WTC11 (cell line): ENCODE measurements around the gene PITPNC1. TPM values are rescaled to one million over a fixed set of nuclear protein-coding genes. Genes with fewer than 3 reads are reported as not detected.

Experiments used
- ATAC-seq: fragments of 200-7000 bp; cut with Tn5 transposase; 2 replicates; pipeline ENCODE4 v1.10.0; 2021; ENCODE audit warnings: mild to moderate bottlenecking, moderate library complexity
- CTCF ChIA-PET: fragments of 300-600 bp; sonication (Branson Sonifier 250); formaldehyde crosslinking; loops from one replicate; lab custom pipeline; 2021; ENCODE audit warnings: antibody characterized with exemption; lab: Charles Lee
- POLR2A ChIA-PET: fragments of 350-600 bp; sonication (Branson Sonifier 250); formaldehyde crosslinking; loops from one replicate; lab custom pipeline; 2021; ENCODE audit warnings: antibody characterized with exemption; lab: Charles Lee
- DNase-seq: peaks from one replicate; pipeline ENCODE4 v3.0.0; 2021; ENCODE audit warnings: low spot score
- H3K27ac Mint-ChIP-seq: 2 replicates; pipeline ENCODE4 v1.8.0; 2021; ENCODE audit warnings: mixed read lengths
- H3K27me3 Mint-ChIP-seq: 2 replicates; pipeline ENCODE4 v1.8.0; 2021; ENCODE audit warnings: low read depth, mild to moderate bottlenecking, moderate library complexity, mixed read lengths
- H3K36me3 Mint-ChIP-seq: 2 replicates; pipeline ENCODE4 v1.8.0; 2021; ENCODE audit warnings: mixed read lengths
- H3K4me1 Mint-ChIP-seq: 2 replicates; pipeline ENCODE4 v1.8.0; 2022; ENCODE audit warnings: mixed read lengths
- H3K4me3 Mint-ChIP-seq: 2 replicates; pipeline ENCODE4 v1.8.0; 2021; ENCODE audit warnings: mild to moderate bottlenecking, moderate library complexity, mixed read lengths
- H3K9me3 Mint-ChIP-seq: 2 replicates; pipeline ENCODE4 v1.8.0; 2021; ENCODE audit warnings: mixed read lengths
- AFF4 ChIP-seq: sonication (generic); formaldehyde crosslinking; IDR thresholded peaks from 2 replicates; pipeline ENCODE4 v1.8.1; 2023; ENCODE audit warnings: mild to moderate bottlenecking, missing genetic modification reagents, borderline replicate concordance
- ATF2 ChIP-seq: sonication (generic); formaldehyde crosslinking; IDR thresholded peaks from 2 replicates; pipeline ENCODE4 v1.8.1; 2022; ENCODE audit warnings: low read depth, missing genetic modification reagents, borderline replicate concordance
- CBFB ChIP-seq: sonication (generic); formaldehyde crosslinking; IDR thresholded peaks from 2 replicates; pipeline ENCODE4 v1.8.1; 2022; ENCODE audit warnings: mild to moderate bottlenecking, low read depth, missing genetic modification reagents
- E2F5 ChIP-seq: sonication (generic); formaldehyde crosslinking; IDR thresholded peaks from 2 replicates; pipeline ENCODE4 v1.8.1; 2022; ENCODE audit warnings: mild to moderate bottlenecking, moderate library complexity, missing genetic modification reagents
- ESRRA ChIP-seq: sonication (generic); formaldehyde crosslinking; IDR thresholded peaks from 2 replicates; pipeline ENCODE4 v1.8.1; 2022; ENCODE audit warnings: mild to moderate bottlenecking, missing genetic modification reagents, borderline replicate concordance
- GTF2I ChIP-seq: fragments of 250-450 bp; sonication (Bioruptor Pico); conservative IDR thresholded peaks from 2 replicates; pipeline ENCODE4 v1.4.0; 2021; ENCODE audit warnings: mild to moderate bottlenecking
- IRF1 ChIP-seq: sonication (generic); formaldehyde crosslinking; IDR thresholded peaks from 2 replicates; pipeline ENCODE4 v1.8.0; 2023; ENCODE audit warnings: missing genetic modification reagents
- IRF2 ChIP-seq: sonication (generic); formaldehyde crosslinking; IDR thresholded peaks from 2 replicates; pipeline ENCODE4 v1.8.0; 2022; ENCODE audit warnings: low read depth, missing genetic modification reagents, borderline replicate concordance
- JAZF1 ChIP-seq: fragments of 250-450 bp; sonication (Bioruptor Pico); IDR thresholded peaks from 2 replicates; pipeline ENCODE4 v1.9.0; 2021; ENCODE audit warnings: moderate library complexity, mild to moderate bottlenecking, inconsistent platforms
- KAT7 ChIP-seq: sonication (generic); formaldehyde crosslinking; IDR thresholded peaks from 2 replicates; pipeline ENCODE4 v1.8.1; 2023; ENCODE audit warnings: missing genetic modification reagents, mild to moderate bottlenecking, borderline replicate concordance
- ZNF263 ChIP-seq: sonication (generic); formaldehyde crosslinking; IDR thresholded peaks from 2 replicates; pipeline ENCODE4 v1.8.1; 2022; ENCODE audit warnings: low read depth, mild to moderate bottlenecking, moderate library complexity, missing genetic modification reagents
- ZNF396 ChIP-seq: fragments of 250-450 bp; sonication (Bioruptor Pico); IDR thresholded peaks from 2 replicates; pipeline ENCODE4 v1.8.0; 2021; ENCODE audit warnings: mild to moderate bottlenecking, moderate library complexity, borderline replicate concordance
- ZNF512 ChIP-seq: sonication (generic); formaldehyde crosslinking; IDR thresholded peaks from 2 replicates; pipeline ENCODE4 v1.8.1; 2022; ENCODE audit warnings: missing genetic modification reagents, borderline replicate concordance
- ZNF532 ChIP-seq: fragments of 250-450 bp; sonication (Bioruptor Pico); IDR thresholded peaks from 2 replicates; pipeline ENCODE4 v1.9.0; 2021; ENCODE audit warnings: mild to moderate bottlenecking, borderline replicate concordance
- total RNA-seq: library from RNA; stranded (reverse); gene quantifications from 3 replicates; pipeline ENCODE4 v1.2.3, GENCODE V29; 2021

PITPNC1 gene
- total RNA-seq, 1 experiment from 2014 or later = 39.8 TPM

- CTCF ChIA-PET = interaction anchor here (1.5 kb wide), 1 partner anchor 45 kb away, joined by 6 read pairs; no protein-coding TSS in a partner anchor
- Mint-ChIP-seq H3K27ac (peak overlapping the region; percentile 38; the same call in 1 of the 2 replicates), H3K27me3 (no peaks in the 10 kb centered on the region), H3K4me3 (no peak overlapping the region), H3K9me3 (peaks cover 5% of the 10 kb centered on the region), H3K4me1 (peaks cover 5% of the 10 kb centered on the region), H3K36me3 (peaks cover 14% of the 10 kb centered on the region)
- POLR2A ChIA-PET = no interaction called here
- ATAC-seq (no peak), DNase-seq (no peak)
- no peak for TF ChIP-seq IRF2 (CRISPR knock-in tag)
- no peak for TF ChIP-seq ATF2 (CRISPR knock-in tag)
- no peak for TF ChIP-seq ZNF512 (CRISPR knock-in tag)
- no peak for TF ChIP-seq ZNF396 (CRISPR knock-in tag)
- no peak for TF ChIP-seq ZNF263 (CRISPR knock-in tag)
- no peak for TF ChIP-seq ZNF532 (CRISPR knock-in tag)
- TF ChIP-seq KAT7 (CRISPR knock-in tag) = no peak
- TF ChIP-seq CBFB (CRISPR knock-in tag) = no peak
- no peak for TF ChIP-seq AFF4
- no peak for TF ChIP-seq IRF1 (CRISPR knock-in tag)
- no peak for TF ChIP-seq JAZF1 (CRISPR knock-in tag)
- no peak for TF ChIP-seq E2F5
- no peak for TF ChIP-seq GTF2I (CRISPR knock-in tag)
- no peak for TF ChIP-seq ESRRA (CRISPR knock-in tag)
Measured at GRCh38 chr17:67557052-67557845, 180.2 kb downstream of the PITPNC1 start.
